ENCODE measurements around the gene SLC9A1. TPM values are rescaled to one million over a fixed set of nuclear protein-coding genes. Genes with fewer than 3 reads are reported as not detected.

SLC9A1 gene
- total and polyA plus RNA-seq, 12 donors, result 3.1 to 49.0 (median 28.4) TPM

GRCh38 chr1:27133991-27134390 lies 20.9 kb downstream of the SLC9A1 start:
- H3K36me3 ChIP-seq (replicated peaks in 1 of 2), result no peaks in the 10 kb centered on the region
- WGBS, 4 donors, result 59 to 71% (median 67%) methylated on average over 6 of the region's 6 CpGs
- no peaks in the 10 kb centered on the region for H3K9me3 ChIP-seq (replicated peaks in 1 of 3)
- intact Hi-C loops (cut with DNase I), result no loop called here
- H3K4me1 ChIP-seq (replicated peaks in 1 of 2), result peaks cover 20 to 37% of the 10 kb centered on the region in 2 donors
- TF ChIP-seq CTCF (IDR thresholded peaks at IDR 0.05), result no peak
- TF ChIP-seq POLR2A (IDR thresholded peaks at IDR 0.05), result no peak
- H3K27me3 ChIP-seq, result no peaks in the 10 kb centered on the region
- DNase-seq, result no peak
- no peak overlapping the region for H3K4me3 ChIP-seq
- peak overlapping the region in 4 of 5 donors; percentile 2 to 45 (median 13) for H3K27ac ChIP-seq

- H3K27me3 ChIP-seq, result no peaks in the 10 kb centered on the region
- no peak overlapping the region for H3K27ac ChIP-seq
- no peak overlapping the region for H3K4me3 ChIP-seq
- TF ChIP-seq POLR2A (IDR thresholded peaks at IDR 0.05), result no peak
- TF ChIP-seq CTCF (IDR thresholded peaks at IDR 0.05), result no peak
- H3K9me3 ChIP-seq (replicated peaks in 1 of 3), result no peaks in the 10 kb centered on the region
- no peak for DNase-seq
- H3K36me3 ChIP-seq (replicated peaks in 1 of 2), result no peaks in the 10 kb centered on the region
- whole genome bisulfite sequencing, 4 donors, result 84 to 94% (median 92%) methylated on average over 5 of the region's 5 CpGs
- intact Hi-C loops (cut with DNase I), result no loop called here
- H3K4me1 ChIP-seq (replicated peaks in 1 of 2), result peaks cover 20 to 37% of the 10 kb centered on the region in 2 donors
Observed at GRCh38 chr1:27133158-27133557, 21.8 kb downstream of the SLC9A1 start.

- no peak for DNase-seq
- TF ChIP-seq POLR2A (IDR thresholded peaks at IDR 0.05), result no peak
- TF ChIP-seq CTCF (IDR thresholded peaks at IDR 0.05), result no peak
- Histone ChIP-seq H3K4me1 (replicated peaks in 1 of 2) (peaks cover 20 to 33% of the 10 kb centered on the region in 2 donors), H3K4me3 (no peak overlapping the region), H3K9me3 (replicated peaks in 1 of 3) (no peaks in the 10 kb centered on the region), H3K27me3 (no peaks in the 10 kb centered on the region), H3K27ac (peak overlapping the region in 1 of 5 donors; percentile 28), H3K36me3 (replicated peaks in 1 of 2) (no peaks in the 10 kb centered on the region)
- intact Hi-C loops (cut with DNase I), result no loop called here
- 83 to 93% (median 89%) methylated on average over 2 to 7 of the region's 7 CpGs for WGBS, 4 donors
Observed at GRCh38 chr1:27132624-27133023, 22.3 kb downstream of the SLC9A1 start.

GRCh38 chr1:27132147-27132546 lies 22.8 kb downstream of the SLC9A1 start:
- TF ChIP-seq CTCF (IDR thresholded peaks at IDR 0.05) (no peak), POLR2A (IDR thresholded peaks at IDR 0.05) (no peak)
- peak overlapping the region in 1 of 5 donors; percentile 28 for H3K27ac ChIP-seq
- 37 to 56% (median 50%) methylated on average over 4 of the region's 4 CpGs for WGBS, 4 donors
- intact Hi-C loops (cut with DNase I), result no loop called here
- no peak for DNase-seq
- no peaks in the 10 kb centered on the region for H3K36me3 ChIP-seq (replicated peaks in 1 of 2)
- H3K9me3 ChIP-seq (replicated peaks in 1 of 3), result no peaks in the 10 kb centered on the region
- no peak overlapping the region for H3K4me3 ChIP-seq
- no peaks in the 10 kb centered on the region for H3K27me3 ChIP-seq
- peaks cover 20 to 28% of the 10 kb centered on the region in 2 donors for H3K4me1 ChIP-seq (replicated peaks in 1 of 2)

Measured in adrenal gland (tissue), 12 donors.